ENCODE data around the gene COG2.
A peak's percentile ranks its signal among the peaks of the same experiment; 100 is the strongest.
"Not testable (repeated sequence)": the region's sequence is repeated elsewhere in the genome, so short reads cannot be mapped to it uniquely, and the experiment has no call there.

The COG2 gene

GRCh38 chr1:230633469-230633868 is 8.8 kb upstream of the COG2 start:
- ATAC-seq (replicated peaks), result no peak
- DNase-seq, result no peak
- Mint-ChIP-seq H3K36me3 (ENCODE audit: insufficient read depth) (no peaks in the 10 kb centered on the region), H3K27ac (no peak overlapping the region), H3K4me1 (ENCODE audit: low read depth in 2 of 2) (no peaks in the 10 kb centered on the region), H3K4me3 (no peak overlapping the region), H3K27me3 (peaks cover 26 to 30% of the 10 kb centered on the region in 2 donors), H3K9me3 (no peaks in the 10 kb centered on the region)

DNA sequence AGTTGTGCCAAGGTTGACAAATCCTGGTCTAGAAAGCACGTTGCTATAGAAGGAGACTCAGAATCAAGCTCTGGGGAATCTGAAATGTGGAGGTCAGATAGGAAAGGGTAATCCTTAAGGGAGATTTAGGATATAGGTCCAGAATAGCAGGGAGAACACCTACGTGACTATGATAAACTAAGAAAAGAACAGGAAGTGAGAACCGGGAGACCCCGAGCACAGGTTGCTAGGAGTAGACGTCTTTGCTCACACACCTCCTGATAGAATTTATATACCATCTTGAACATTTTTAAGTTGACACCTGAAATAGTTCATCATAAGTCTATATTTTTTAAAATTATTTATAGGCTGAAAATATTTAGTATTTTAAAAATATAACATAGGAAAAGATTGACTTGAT is 7.9 kb upstream of the COG2 start:
- H3K9me3 Mint-ChIP-seq, result no peaks in the 10 kb centered on the region
- H3K4me3 Mint-ChIP-seq, result no peak overlapping the region
- ATAC-seq (replicated peaks), result no peak
- H3K27ac Mint-ChIP-seq, result no peak overlapping the region
- no peaks in the 10 kb centered on the region for H3K36me3 Mint-ChIP-seq (ENCODE audit: insufficient read depth)
- H3K27me3 Mint-ChIP-seq, result peaks cover 35 to 39% of the 10 kb centered on the region in 2 donors
- DNase-seq, result no peak
- no peaks in the 10 kb centered on the region for H3K4me1 Mint-ChIP-seq (ENCODE audit: low read depth in 2 of 2)

DNA sequence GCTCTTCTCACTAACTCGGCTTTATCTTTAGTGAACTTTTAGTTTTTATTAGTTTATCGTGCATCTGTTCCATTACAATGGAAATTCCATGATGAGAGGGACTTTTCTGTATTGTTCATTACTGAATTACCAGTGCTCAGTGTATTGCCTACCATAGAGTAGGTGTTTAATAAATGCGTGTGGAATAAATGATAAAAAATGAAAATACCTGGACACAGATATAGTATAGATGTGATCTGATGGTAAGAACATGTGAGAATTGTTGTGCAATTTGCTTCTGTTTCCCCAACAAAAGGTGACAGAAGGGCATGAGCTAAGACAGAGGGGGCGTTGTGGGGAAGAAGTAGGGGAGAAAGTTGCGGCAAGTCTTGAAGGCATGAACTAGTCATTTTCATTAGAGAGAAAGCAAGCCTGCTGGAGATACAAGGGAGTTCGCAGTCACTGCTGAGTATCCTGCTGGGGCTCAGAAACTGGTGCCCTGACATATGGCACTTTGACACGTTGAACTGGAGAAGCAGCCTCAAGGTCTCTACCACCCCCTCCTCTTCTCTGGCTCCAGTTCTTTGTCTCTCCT is 5.6 kb upstream of the COG2 start:
- DNase-seq (no peak), ATAC-seq (replicated peaks) (no peak)
- H3K27ac Mint-ChIP-seq, result no peak overlapping the region
- H3K9me3 Mint-ChIP-seq, result no peaks in the 10 kb centered on the region
- H3K36me3 Mint-ChIP-seq (ENCODE audit: insufficient read depth), result peaks cover 4% of the 10 kb centered on the region
- peaks cover 0 to 5% of the 10 kb centered on the region in 2 donors for H3K4me1 Mint-ChIP-seq (ENCODE audit: low read depth in 2 of 2)
- no peak overlapping the region for H3K4me3 Mint-ChIP-seq
- H3K27me3 Mint-ChIP-seq, result peaks cover 37 to 52% of the 10 kb centered on the region in 2 donors

DNA sequence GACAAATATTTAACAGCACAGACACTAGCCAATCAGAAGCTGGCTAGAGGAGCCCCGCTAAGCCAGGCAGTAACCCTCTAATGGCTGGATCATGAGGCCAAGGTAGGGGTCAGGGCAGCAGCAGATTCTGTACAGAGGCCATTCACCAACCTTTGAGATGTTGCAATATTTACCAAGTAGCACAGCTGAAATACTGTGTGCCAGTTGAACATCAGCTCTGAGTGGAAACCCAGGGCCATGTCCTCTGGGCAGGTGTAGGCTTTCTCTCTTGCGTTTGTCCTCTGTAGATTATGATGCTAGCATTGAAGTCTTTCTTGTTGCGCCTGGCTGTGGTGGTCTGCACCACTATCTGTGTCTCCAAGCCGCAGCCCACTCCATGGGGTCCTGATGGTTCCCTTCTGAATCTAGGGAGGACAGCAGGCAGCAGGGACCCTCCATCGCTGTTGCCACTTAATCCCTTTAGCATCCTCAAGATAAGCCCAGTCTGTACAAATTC is 2.5 kb upstream of the COG2 start:
- Mint-ChIP-seq H3K4me3 (no peak overlapping the region), H3K9me3 (no peaks in the 10 kb centered on the region), H3K27ac (no peak overlapping the region), H3K4me1 (ENCODE audit: low read depth in 2 of 2) (peaks cover 12 to 25% of the 10 kb centered on the region in 2 donors), H3K27me3 (peaks cover 37 to 52% of the 10 kb centered on the region in 2 donors), H3K36me3 (ENCODE audit: insufficient read depth) (peaks cover 13% of the 10 kb centered on the region)
- ATAC-seq (replicated peaks) (no peak), DNase-seq (no peak)

- ATAC-seq (replicated peaks) (no peak), DNase-seq (no peak)
- peaks cover 13% of the 10 kb centered on the region for H3K36me3 Mint-ChIP-seq (ENCODE audit: insufficient read depth)
- peak overlapping the region in 1 of 2 donors; percentile 85 for H3K27ac Mint-ChIP-seq
- H3K27me3 Mint-ChIP-seq, result peaks cover 31 to 43% of the 10 kb centered on the region in 2 donors
- peak overlapping the region; percentile 39 to 51 for H3K4me3 Mint-ChIP-seq
- peaks cover 22 to 30% of the 10 kb centered on the region in 2 donors for H3K4me1 Mint-ChIP-seq (ENCODE audit: low read depth in 2 of 2)
- H3K9me3 Mint-ChIP-seq, result no peaks in the 10 kb centered on the region
Measured at GRCh38 chr1:230641346-230641745, 935 bp upstream of the COG2 start.

DNA sequence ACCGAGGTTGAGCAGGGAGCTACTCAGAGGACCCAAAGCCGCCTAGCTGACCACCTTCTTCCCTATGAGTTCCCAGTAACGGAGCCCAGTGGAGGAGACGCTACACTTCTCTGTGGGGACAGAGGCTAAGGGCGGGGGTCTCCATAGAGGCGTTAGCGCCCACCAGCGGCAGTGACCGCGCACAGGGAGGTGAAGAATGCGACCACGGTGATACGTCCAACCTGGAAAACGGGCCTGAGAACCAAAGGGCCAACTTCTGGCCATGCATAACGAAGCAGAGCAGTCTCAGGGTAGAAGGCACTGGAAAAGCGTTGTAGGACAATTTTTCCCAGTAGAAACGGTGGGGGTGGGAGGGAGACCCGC is 400 bp upstream of the COG2 start:
- ATAC-seq (replicated peaks) (no peak), DNase-seq (no peak)
- Mint-ChIP-seq H3K4me1 (ENCODE audit: low read depth in 2 of 2) (peaks cover 28 to 33% of the 10 kb centered on the region in 2 donors), H3K4me3 (peak overlapping the region; percentile 91 to 96), H3K27ac (peak overlapping the region in 1 of 2 donors; percentile 85), H3K9me3 (no peaks in the 10 kb centered on the region), H3K36me3 (ENCODE audit: insufficient read depth) (peaks cover 13% of the 10 kb centered on the region), H3K27me3 (peaks cover 26 to 38% of the 10 kb centered on the region in 2 donors)

GRCh38 chr1:230643908-230644307 is 1.6 kb downstream of the COG2 start:
- Mint-ChIP-seq H3K4me1 (ENCODE audit: low read depth in 2 of 2) (peaks cover 43 to 45% of the 10 kb centered on the region in 2 donors), H3K9me3 (no peaks in the 10 kb centered on the region), H3K27ac (peak overlapping the region in 1 of 2 donors; percentile 64), H3K4me3 (peak overlapping the region; percentile 91 to 96), H3K27me3 (peaks cover 7 to 17% of the 10 kb centered on the region in 2 donors), H3K36me3 (ENCODE audit: insufficient read depth) (peaks cover 13% of the 10 kb centered on the region)
- ATAC-seq (replicated peaks) (no peak), DNase-seq (no peak)

GRCh38 chr1:230646710-230647302 is 4.5 kb downstream of the COG2 start:
- Mint-ChIP-seq H3K4me3 (no peak overlapping the region), H3K27me3 (no peaks in the 10 kb centered on the region), H3K27ac (peak overlapping the region in 1 of 2 donors; percentile 9), H3K4me1 (ENCODE audit: low read depth in 2 of 2) (peaks cover 47 to 62% of the 10 kb centered on the region in 2 donors), H3K9me3 (no peaks in the 10 kb centered on the region), H3K36me3 (ENCODE audit: insufficient read depth) (peaks cover 9% of the 10 kb centered on the region)
- DNase-seq (no peak), ATAC-seq (replicated peaks) (no peak)

DNA sequence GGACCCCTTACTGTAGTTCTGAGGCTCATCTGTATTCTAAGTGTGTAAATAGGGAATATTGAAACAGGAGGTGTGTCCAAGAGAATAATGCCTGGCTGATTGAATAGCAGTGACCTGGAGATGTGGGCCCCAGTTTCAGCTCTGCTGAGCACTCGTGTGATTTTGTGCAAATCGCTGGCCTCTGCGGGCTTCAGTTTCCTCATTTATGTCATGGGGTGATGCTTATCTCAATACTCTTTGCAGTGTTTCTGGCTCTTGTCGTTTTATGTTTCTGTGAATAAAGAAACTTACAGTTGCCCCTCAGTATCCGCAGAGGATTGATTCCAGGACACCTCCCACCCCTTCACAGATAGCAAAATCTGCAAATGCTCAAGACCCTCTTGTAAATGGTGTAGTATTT is 5.0 kb downstream of the COG2 start:
- Mint-ChIP-seq H3K4me1 (ENCODE audit: low read depth in 2 of 2) (peaks cover 48 to 62% of the 10 kb centered on the region in 2 donors), H3K9me3 (no peaks in the 10 kb centered on the region), H3K27me3 (no peaks in the 10 kb centered on the region), H3K36me3 (ENCODE audit: insufficient read depth) (peaks cover 5% of the 10 kb centered on the region), H3K27ac (peak overlapping the region in 1 of 2 donors; percentile 9), H3K4me3 (no peak overlapping the region)
- ATAC-seq (replicated peaks), result no peak
- no peak for DNase-seq

DNA sequence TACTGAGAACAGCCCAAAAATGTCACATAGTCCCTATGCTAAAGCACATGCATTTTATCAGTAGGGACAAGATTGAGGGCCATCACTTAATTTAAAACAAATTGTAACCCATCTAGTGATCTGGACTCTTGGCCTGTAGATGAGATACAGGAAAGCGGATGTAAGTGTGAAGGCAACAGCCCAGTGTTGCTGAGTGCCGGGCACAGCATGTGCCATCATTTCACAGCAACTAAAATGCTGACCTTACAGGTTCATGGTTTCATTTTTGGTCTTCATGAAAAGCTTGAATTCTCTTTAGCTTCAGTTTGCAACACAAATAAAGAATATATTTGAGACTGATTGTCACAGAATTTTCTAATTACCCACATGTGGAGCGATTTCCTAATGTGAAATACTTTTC is 5.8 kb downstream of the COG2 start:
- H3K4me1 Mint-ChIP-seq (ENCODE audit: low read depth in 2 of 2), result peaks cover 42 to 69% of the 10 kb centered on the region in 2 donors
- no peaks in the 10 kb centered on the region for H3K36me3 Mint-ChIP-seq (ENCODE audit: insufficient read depth)
- H3K27ac Mint-ChIP-seq, result no peak overlapping the region
- DNase-seq (no peak), ATAC-seq (replicated peaks) (no peak)
- H3K9me3 Mint-ChIP-seq, result no peaks in the 10 kb centered on the region
- no peaks in the 10 kb centered on the region for H3K27me3 Mint-ChIP-seq
- no peak overlapping the region for H3K4me3 Mint-ChIP-seq

DNA sequence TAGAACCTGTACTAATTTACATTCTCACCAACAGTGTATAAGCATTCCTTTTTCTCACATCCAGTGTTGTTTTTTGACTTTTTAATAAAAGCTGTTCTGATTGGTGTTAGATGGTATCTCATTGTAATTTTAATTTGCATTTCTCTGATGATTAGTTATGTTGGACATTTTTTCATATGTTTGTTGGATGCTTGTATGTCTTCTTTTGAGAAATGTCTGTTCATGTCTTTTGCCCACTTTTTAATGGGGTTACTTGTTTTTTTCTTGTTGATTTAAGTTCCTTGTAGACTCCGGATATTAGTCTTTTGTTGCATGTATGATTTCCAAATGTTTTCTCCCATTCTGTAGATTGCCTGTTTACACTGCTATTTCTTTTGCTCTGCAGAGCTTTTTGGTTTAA is 8.0 kb downstream of the COG2 start:
- no peak overlapping the region for H3K27ac Mint-ChIP-seq
- no peaks in the 10 kb centered on the region for H3K36me3 Mint-ChIP-seq (ENCODE audit: insufficient read depth)
- peaks cover 39 to 73% of the 10 kb centered on the region in 2 donors for H3K4me1 Mint-ChIP-seq (ENCODE audit: low read depth in 2 of 2)
- no peak for DNase-seq
- no peaks in the 10 kb centered on the region for H3K9me3 Mint-ChIP-seq
- no peak for ATAC-seq (replicated peaks)
- no peaks in the 10 kb centered on the region for H3K27me3 Mint-ChIP-seq
- no peak overlapping the region for H3K4me3 Mint-ChIP-seq

DNA sequence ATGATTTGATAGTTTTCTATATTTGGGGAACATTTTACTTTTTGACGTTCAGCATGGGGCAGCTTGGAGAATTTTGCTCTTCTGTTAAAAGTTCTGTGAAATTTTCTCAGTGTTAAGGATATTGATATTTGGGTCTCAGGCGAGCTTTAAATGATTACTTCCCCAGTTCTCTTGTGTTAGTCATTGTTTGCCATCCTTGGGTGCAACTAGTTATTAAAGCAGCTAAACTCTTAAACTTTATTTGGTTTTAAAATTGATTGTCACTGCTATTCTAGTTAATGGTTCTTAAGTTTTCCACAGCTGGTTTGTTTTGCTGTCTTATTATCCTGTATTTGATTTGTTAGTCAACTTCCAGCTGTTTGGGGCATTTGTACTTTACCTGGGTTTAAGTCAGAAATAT is 9.0 kb downstream of the COG2 start:
- H3K36me3 Mint-ChIP-seq (ENCODE audit: insufficient read depth), result no peaks in the 10 kb centered on the region
- H3K4me1 Mint-ChIP-seq (ENCODE audit: low read depth in 2 of 2), result peaks cover 38 to 78% of the 10 kb centered on the region in 2 donors
- no peaks in the 10 kb centered on the region for H3K27me3 Mint-ChIP-seq
- ATAC-seq (replicated peaks) (no peak), DNase-seq (no peak)
- H3K9me3 Mint-ChIP-seq, result no peaks in the 10 kb centered on the region
- no peak overlapping the region for H3K27ac Mint-ChIP-seq
- H3K4me3 Mint-ChIP-seq, result no peak overlapping the region

DNA sequence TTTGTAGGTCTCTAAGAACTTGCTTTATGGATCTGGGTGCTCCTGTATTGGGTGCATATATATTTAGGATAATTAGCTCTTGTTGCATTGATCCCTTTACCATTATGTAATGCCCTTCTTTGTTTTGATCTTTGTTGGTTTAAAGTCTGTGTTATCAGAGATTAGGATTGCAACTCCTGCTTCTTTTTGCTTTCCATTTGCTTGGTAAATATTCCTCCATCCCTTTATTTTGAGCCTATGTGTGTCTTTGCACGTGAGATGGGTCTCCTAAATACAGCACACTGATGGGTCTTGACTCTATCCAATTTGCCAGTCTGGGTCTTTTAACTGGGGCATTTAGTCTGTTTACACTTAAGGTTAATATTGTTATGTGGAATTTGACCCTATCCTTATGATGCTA is 14.4 kb downstream of the COG2 start:
- H3K27ac Mint-ChIP-seq, result peak overlapping the region; percentile 8 to 67
- not testable (repeated sequence) for H3K4me3 Mint-ChIP-seq; ATAC-seq (replicated peaks); DNase-seq; H3K27me3 Mint-ChIP-seq; H3K9me3 Mint-ChIP-seq
- H3K36me3 Mint-ChIP-seq (ENCODE audit: insufficient read depth), result peaks cover 24% of the 10 kb centered on the region
- H3K4me1 Mint-ChIP-seq (ENCODE audit: low read depth in 2 of 2), result peaks cover 28 to 50% of the 10 kb centered on the region in 2 donors

DNA sequence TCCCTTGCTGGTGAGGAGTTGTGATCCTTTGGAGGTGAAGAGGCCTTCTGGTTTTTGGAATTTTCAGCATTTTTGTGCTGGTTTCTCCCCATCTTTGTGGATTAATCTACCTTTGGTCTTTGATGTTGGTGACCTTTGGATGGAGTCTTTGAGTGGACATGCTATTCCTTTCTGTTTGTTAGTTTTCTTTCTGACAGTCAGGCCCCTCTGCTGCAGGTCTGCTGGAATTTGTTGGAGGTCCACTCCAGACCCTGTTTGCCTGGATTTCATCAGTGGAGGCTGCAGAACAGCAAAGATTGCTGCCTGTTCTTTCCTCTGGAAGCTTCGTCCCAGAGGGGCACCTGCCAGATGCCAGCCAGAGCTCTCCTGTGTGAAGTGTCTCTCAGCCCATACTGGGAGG is 15.8 kb downstream of the COG2 start:
- ATAC-seq (replicated peaks); DNase-seq; H3K4me3 Mint-ChIP-seq; H3K27ac Mint-ChIP-seq; H3K27me3 Mint-ChIP-seq; H3K9me3 Mint-ChIP-seq: not testable (repeated sequence)
- peaks cover 35% of the 10 kb centered on the region for H3K36me3 Mint-ChIP-seq (ENCODE audit: insufficient read depth)
- H3K4me1 Mint-ChIP-seq (ENCODE audit: low read depth in 2 of 2), result peaks cover 26 to 48% of the 10 kb centered on the region in 2 donors

Data from effector memory CD8-positive, alpha-beta T cell (primary cell).